Endometrial microvascular endothelial cells (primary cell): ENCODE data around the gene PPP2R2B. TPM values are rescaled to one million over a fixed set of nuclear protein-coding genes. Genes with fewer than 3 reads are reported as not detected.

Source experiments
- in situ Hi-C: cut with HindIII; loops from 2 replicates; pipeline ENCODE4 v1.10.0; 2017; ENCODE audit warnings: low sequenced_read_pairs, low pct_unique_long_range_greater_than_20kb; ENCODE audit errors: inconsistent ontology term
- total RNA-seq: library from RNA; depleted of rRNA; stranded (reverse); fragments of >200 nt; gene quantifications from one replicate; pipeline ENCODE4 v1.2.3, GENCODE V29; 2015; ENCODE audit errors: inconsistent ontology term

The PPP2R2B gene
- total RNA-seq, 1 donor from 2014 or later, result not detected

GRCh38 chr5:146890066-146890465 is 11.5 kb upstream of the PPP2R2B start:
- in situ Hi-C loops, result no loop called here

GRCh38 chr5:146889169-146889568 is 10.6 kb upstream of the PPP2R2B start:
- in situ Hi-C loops, result no loop called here

- in situ Hi-C loops, result no loop called here
These were observed 9.9 kb upstream of the PPP2R2B start for GRCh38 chr5:146888351-146888978.

- in situ Hi-C loops, result no loop called here
These were observed 5.6 kb upstream of the PPP2R2B start for GRCh38 chr5:146884066-146884626.

GRCh38 chr5:146883511-146883910 is 5.0 kb upstream of the PPP2R2B start:
- in situ Hi-C loops, result no loop called here

- in situ Hi-C loops, result no loop called here
These were observed 2.4 kb upstream of the PPP2R2B start for GRCh38 chr5:146880966-146881365.

- in situ Hi-C loops, result no loop called here
These were observed 628 bp downstream of the PPP2R2B start for GRCh38 chr5:146877783-146878475.

GRCh38 chr5:146877178-146877681 is 1.3 kb downstream of the PPP2R2B start:
- in situ Hi-C loops, result no loop called here

GRCh38 chr5:146873186-146873917 is 5.2 kb downstream of the PPP2R2B start:
- in situ Hi-C loops, result no loop called here

GRCh38 chr5:146872188-146872587 is 6.4 kb downstream of the PPP2R2B start:
- in situ Hi-C loops, result no loop called here

- in situ Hi-C loops, result no loop called here
These were observed 10.4 kb downstream of the PPP2R2B start for GRCh38 chr5:146867996-146868708.

GRCh38 chr5:146866263-146866662 is 12.3 kb downstream of the PPP2R2B start:
- in situ Hi-C loops, result no loop called here

GRCh38 chr5:146862641-146863040 is 15.9 kb downstream of the PPP2R2B start:
- in situ Hi-C loops, result no loop called here

GRCh38 chr5:146860213-146860893 is 18.2 kb downstream of the PPP2R2B start:
- in situ Hi-C loops, result no loop called here

GRCh38 chr5:146852089-146852488 is 26.5 kb downstream of the PPP2R2B start:
- in situ Hi-C loops, result no loop called here

- in situ Hi-C loops, result no loop called here
These were observed 27.4 kb downstream of the PPP2R2B start for GRCh38 chr5:146851133-146851532.

GRCh38 chr5:146849694-146850303 is 28.8 kb downstream of the PPP2R2B start:
- in situ Hi-C loops, result no loop called here

- in situ Hi-C loops, result no loop called here
These were observed 30.4 kb downstream of the PPP2R2B start for GRCh38 chr5:146848133-146848532.
